Measurements from ENCODE around the gene MFAP3L.

GRCh38 chr4:169984173-169984572 lies 42.0 kb downstream of the MFAP3L start:
- TF ChIP-seq POLR2A (IDR thresholded peaks at IDR 0.05) = no peak
- TF ChIP-seq, protein P1, sequence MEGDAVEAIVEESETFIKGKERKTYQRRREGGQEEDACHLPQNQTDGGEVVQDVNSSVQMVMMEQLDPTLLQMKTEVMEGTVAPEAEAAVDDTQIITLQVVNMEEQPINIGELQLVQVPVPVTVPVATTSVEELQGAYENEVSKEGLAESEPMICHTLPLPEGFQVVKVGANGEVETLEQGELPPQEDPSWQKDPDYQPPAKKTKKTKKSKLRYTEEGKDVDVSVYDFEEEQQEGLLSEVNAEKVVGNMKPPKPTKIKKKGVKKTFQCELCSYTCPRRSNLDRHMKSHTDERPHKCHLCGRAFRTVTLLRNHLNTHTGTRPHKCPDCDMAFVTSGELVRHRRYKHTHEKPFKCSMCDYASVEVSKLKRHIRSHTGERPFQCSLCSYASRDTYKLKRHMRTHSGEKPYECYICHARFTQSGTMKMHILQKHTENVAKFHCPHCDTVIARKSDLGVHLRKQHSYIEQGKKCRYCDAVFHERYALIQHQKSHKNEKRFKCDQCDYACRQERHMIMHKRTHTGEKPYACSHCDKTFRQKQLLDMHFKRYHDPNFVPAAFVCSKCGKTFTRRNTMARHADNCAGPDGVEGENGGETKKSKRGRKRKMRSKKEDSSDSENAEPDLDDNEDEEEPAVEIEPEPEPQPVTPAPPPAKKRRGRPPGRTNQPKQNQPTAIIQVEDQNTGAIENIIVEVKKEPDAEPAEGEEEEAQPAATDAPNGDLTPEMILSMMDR (IDR thresholded peaks at IDR 0.05) = no peak
